ENCODE measurements around the gene SH2B3.
A peak's percentile ranks its signal among the peaks of the same experiment; 100 is the strongest.

DNA sequence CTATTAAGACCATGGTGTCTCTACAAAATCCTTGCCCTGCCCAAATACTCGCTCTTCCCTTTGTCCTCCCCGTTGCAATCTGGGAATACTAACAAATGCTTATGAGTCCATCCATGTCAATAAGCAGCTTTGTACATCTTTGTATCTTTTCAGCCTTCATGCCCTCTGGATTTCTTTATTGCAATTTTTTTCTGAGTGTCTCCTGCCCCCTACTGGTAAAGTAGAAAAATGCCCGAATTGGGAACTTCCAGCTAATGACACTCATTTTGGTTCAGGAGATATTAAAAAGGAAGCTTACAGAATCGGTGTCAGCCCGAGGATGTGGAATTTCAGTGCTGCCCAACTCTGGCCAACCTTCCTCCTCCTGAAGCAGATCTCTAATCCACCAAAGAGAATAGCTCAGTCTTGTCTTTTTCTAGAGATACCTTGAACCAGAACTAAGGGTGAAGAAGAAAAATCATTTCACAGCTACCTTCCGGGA, 46.0 kb downstream of the SH2B3 start:
- TF ChIP-seq POLR2A (IDR thresholded peaks at IDR 0.05): no peak
- TF ChIP-seq CTCF (IDR thresholded peaks at IDR 0.05): peak; percentile 77 to 79 (median 78)
- TF ChIP-seq POLR2AphosphoS5 (IDR thresholded peaks at IDR 0.05; ENCODE audit: insufficient read depth in 1 of 2, low read depth in 1 of 2): no peak

Data from vagina (tissue), 2 donors.